ENCODE measurements around the gene GRIK4. TPM values are rescaled to one million over a fixed set of nuclear protein-coding genes. Genes with fewer than 3 reads are reported as not detected.

The GRIK4 gene
- total RNA-seq, 1 donor from 2014 or later: 2.2 TPM

DNA sequence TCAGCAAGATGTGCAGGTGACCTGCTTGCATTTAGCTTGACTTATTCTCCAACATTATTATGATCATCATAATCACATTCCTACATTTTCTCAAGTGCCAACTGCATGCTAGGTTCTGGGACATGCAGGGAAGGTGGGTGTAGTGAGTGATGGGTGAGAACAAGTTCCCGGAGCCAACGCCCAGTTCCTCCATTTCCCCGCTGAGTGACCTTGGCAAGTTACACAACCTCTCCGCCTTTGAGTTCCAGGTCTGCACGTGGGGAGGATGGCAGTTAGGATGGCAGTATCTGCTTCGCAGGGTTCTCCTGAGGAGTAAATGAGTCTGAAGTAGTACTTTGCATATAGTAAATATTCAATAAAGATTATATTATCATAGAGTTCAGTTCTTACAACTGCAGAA lies 140.3 kb downstream of the GRIK4 start:
- FAIRE-seq (no peak), DNase-seq (ENCODE audit: low read depth) (no peak)
- Mint-ChIP-seq H3K36me3 (ENCODE audit: low read depth, unreplicated experiment) (peaks cover 9% of the 10 kb centered on the region), H3K4me1 (ENCODE audit: low read depth, unreplicated experiment) (no peaks in the 10 kb centered on the region), H3K27ac (ENCODE audit: unreplicated experiment) (no peak overlapping the region), H3K4me3 (ENCODE audit: unreplicated experiment) (no peak overlapping the region), H3K9me3 (ENCODE audit: unreplicated experiment) (no peaks in the 10 kb centered on the region), H3K27me3 (ENCODE audit: low read depth, unreplicated experiment) (peaks cover 45% of the 10 kb centered on the region)
- Histone ChIP-seq H4K20me1 (ENCODE audit: insufficient read depth, low read length) (no peaks in the 10 kb centered on the region), H3K9ac (ENCODE audit: low read length) (no peak overlapping the region), H3K4me1 (ENCODE audit: insufficient read depth, low read length) (no peaks in the 10 kb centered on the region), H3K27me3 (ENCODE audit: insufficient read depth, low read length) (peaks cover 9% of the 10 kb centered on the region), H3K9me3 (ENCODE audit: insufficient read depth, low read depth, low read length) (no peaks in the 10 kb centered on the region), H3K79me2 (ENCODE audit: insufficient read depth, low read length) (no peaks in the 10 kb centered on the region), H3K4me2 (ENCODE audit: low read length) (no peak overlapping the region), H2AFZ (ENCODE audit: low read depth, low read length) (no peak overlapping the region), H3K4me3 (ENCODE audit: insufficient read depth, low read depth, low read length) (no peak overlapping the region), H3K36me3 (ENCODE audit: insufficient read depth, low read length) (no peaks in the 10 kb centered on the region), H3K27ac (ENCODE audit: low read depth, low read length) (no peak overlapping the region)
- no peak for TF ChIP-seq EZH2 (IDR thresholded peaks at IDR 0.05; ENCODE audit: insufficient read depth, low read length)
- TF ChIP-seq, protein P1, sequence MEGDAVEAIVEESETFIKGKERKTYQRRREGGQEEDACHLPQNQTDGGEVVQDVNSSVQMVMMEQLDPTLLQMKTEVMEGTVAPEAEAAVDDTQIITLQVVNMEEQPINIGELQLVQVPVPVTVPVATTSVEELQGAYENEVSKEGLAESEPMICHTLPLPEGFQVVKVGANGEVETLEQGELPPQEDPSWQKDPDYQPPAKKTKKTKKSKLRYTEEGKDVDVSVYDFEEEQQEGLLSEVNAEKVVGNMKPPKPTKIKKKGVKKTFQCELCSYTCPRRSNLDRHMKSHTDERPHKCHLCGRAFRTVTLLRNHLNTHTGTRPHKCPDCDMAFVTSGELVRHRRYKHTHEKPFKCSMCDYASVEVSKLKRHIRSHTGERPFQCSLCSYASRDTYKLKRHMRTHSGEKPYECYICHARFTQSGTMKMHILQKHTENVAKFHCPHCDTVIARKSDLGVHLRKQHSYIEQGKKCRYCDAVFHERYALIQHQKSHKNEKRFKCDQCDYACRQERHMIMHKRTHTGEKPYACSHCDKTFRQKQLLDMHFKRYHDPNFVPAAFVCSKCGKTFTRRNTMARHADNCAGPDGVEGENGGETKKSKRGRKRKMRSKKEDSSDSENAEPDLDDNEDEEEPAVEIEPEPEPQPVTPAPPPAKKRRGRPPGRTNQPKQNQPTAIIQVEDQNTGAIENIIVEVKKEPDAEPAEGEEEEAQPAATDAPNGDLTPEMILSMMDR (IDR thresholded peaks at IDR 0.05; ENCODE audit: insufficient read depth, low read depth, low read length): no peak

DNA sequence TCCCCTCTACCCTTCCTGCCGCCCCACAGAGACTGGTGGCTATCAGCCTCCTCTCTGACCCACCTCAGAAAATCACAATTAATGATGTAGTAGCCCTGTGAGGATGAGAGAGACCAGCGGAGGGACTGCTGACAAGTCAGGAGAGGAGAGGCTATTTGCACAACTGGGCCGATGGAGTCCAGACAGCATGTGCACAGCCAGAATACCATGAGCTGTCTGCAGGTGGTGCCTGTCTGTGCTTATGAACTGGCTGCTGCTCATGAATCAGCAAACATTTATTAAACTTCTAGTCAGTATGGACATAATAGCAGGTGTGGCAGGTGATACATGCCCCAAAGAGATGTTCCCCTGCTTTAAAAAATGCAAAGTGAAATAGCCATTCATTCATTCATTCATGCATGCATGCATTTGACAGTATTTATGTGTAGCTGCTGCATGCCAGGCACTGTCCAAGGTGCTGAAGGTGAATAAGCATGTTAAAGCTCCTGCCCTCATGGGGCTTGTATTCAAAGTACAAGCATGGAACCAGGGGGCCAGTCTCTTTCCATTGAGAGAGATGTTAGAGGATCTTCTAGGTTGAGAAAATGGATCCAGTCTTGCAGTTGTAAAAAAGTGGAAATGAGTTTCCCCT lies 141.3 kb downstream of the GRIK4 start:
- Mint-ChIP-seq H3K27me3 (ENCODE audit: low read depth, unreplicated experiment) (peaks cover 35% of the 10 kb centered on the region), H3K4me1 (ENCODE audit: low read depth, unreplicated experiment) (no peaks in the 10 kb centered on the region), H3K36me3 (ENCODE audit: low read depth, unreplicated experiment) (peaks cover 9% of the 10 kb centered on the region), H3K27ac (ENCODE audit: unreplicated experiment) (no peak overlapping the region), H3K4me3 (ENCODE audit: unreplicated experiment) (no peak overlapping the region), H3K9me3 (ENCODE audit: unreplicated experiment) (no peaks in the 10 kb centered on the region)
- no peaks in the 10 kb centered on the region for H4K20me1 ChIP-seq (ENCODE audit: insufficient read depth, low read length)
- no peak overlapping the region for H3K4me3 ChIP-seq (ENCODE audit: insufficient read depth, low read depth, low read length)
- H3K79me2 ChIP-seq (ENCODE audit: insufficient read depth, low read length): no peaks in the 10 kb centered on the region
- no peak overlapping the region for H3K27ac ChIP-seq (ENCODE audit: low read depth, low read length)
- H2AFZ ChIP-seq (ENCODE audit: low read depth, low read length): no peak overlapping the region
- peaks cover 4% of the 10 kb centered on the region for H3K27me3 ChIP-seq (ENCODE audit: insufficient read depth, low read length)
- FAIRE-seq (no peak), DNase-seq (ENCODE audit: low read depth) (no peak)
- no peak overlapping the region for H3K4me2 ChIP-seq (ENCODE audit: low read length)
- H3K4me1 ChIP-seq (ENCODE audit: insufficient read depth, low read length): no peaks in the 10 kb centered on the region
- no peak for TF ChIP-seq EZH2 (IDR thresholded peaks at IDR 0.05; ENCODE audit: insufficient read depth, low read length)
- TF ChIP-seq, protein P1 (IDR thresholded peaks at IDR 0.05; ENCODE audit: insufficient read depth, low read depth, low read length): no peak
- H3K36me3 ChIP-seq (ENCODE audit: insufficient read depth, low read length): no peaks in the 10 kb centered on the region
- H3K9me3 ChIP-seq (ENCODE audit: insufficient read depth, low read depth, low read length): no peaks in the 10 kb centered on the region
- no peak overlapping the region for H3K9ac ChIP-seq (ENCODE audit: low read length)

DNA sequence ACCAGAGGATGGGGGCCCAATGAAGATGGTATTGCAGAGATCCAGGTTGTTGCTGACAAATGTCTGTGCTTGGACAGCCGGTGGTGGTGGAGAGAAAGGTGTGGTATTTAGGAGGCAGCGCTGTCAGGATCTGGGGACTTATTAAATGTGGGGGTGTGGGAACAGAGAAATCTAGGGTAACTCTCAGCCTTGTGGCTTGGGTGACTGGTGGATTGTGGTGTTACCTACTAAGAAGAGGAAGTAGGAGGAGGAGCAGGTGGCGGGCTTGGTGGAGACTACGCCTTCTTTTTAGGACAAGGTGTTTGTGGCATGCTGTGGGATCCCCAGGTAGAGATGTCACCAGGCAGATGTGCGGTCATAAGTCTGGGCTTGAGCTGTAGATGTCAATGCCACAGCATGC lies 144.0 kb downstream of the GRIK4 start:
- peaks cover 3% of the 10 kb centered on the region for H3K27me3 ChIP-seq (ENCODE audit: insufficient read depth, low read length)
- no peak overlapping the region for H3K27ac Mint-ChIP-seq (ENCODE audit: unreplicated experiment)
- H4K20me1 ChIP-seq (ENCODE audit: insufficient read depth, low read length): no peaks in the 10 kb centered on the region
- no peak overlapping the region for H2AFZ ChIP-seq (ENCODE audit: low read depth, low read length)
- peaks cover 9% of the 10 kb centered on the region for H3K36me3 Mint-ChIP-seq (ENCODE audit: low read depth, unreplicated experiment)
- no peak for TF ChIP-seq EZH2 (IDR thresholded peaks at IDR 0.05; ENCODE audit: insufficient read depth, low read length)
- TF ChIP-seq, protein P1 (IDR thresholded peaks at IDR 0.05; ENCODE audit: insufficient read depth, low read depth, low read length): no peak
- H3K9me3 Mint-ChIP-seq (ENCODE audit: unreplicated experiment): no peaks in the 10 kb centered on the region
- no peak overlapping the region for H3K9ac ChIP-seq (ENCODE audit: low read length)
- H3K9me3 ChIP-seq (ENCODE audit: insufficient read depth, low read depth, low read length): no peaks in the 10 kb centered on the region
- H3K4me3 Mint-ChIP-seq (ENCODE audit: unreplicated experiment): no peak overlapping the region
- no peak overlapping the region for H3K4me2 ChIP-seq (ENCODE audit: low read length)
- H3K4me1 Mint-ChIP-seq (ENCODE audit: low read depth, unreplicated experiment): no peaks in the 10 kb centered on the region
- no peaks in the 10 kb centered on the region for H3K79me2 ChIP-seq (ENCODE audit: insufficient read depth, low read length)
- DNase-seq (ENCODE audit: low read depth) (no peak), FAIRE-seq (no peak)
- no peak overlapping the region for H3K27ac ChIP-seq (ENCODE audit: low read depth, low read length)
- H3K36me3 ChIP-seq (ENCODE audit: insufficient read depth, low read length): no peaks in the 10 kb centered on the region
- H3K27me3 Mint-ChIP-seq (ENCODE audit: low read depth, unreplicated experiment): peaks cover 13% of the 10 kb centered on the region
- H3K4me3 ChIP-seq (ENCODE audit: insufficient read depth, low read depth, low read length): no peak overlapping the region
- no peaks in the 10 kb centered on the region for H3K4me1 ChIP-seq (ENCODE audit: insufficient read depth, low read length)
